RWPE1 (cell line): ENCODE results near the gene ALS2CL.
"Not testable (repeated sequence)": the region's sequence is repeated elsewhere in the genome, so short reads cannot be mapped to it uniquely, and the experiment has no call there.

ENCODE experiments used
- CTCF ChIA-PET: fragments of 350-600 bp; sonication (Branson Sonifier 250); formaldehyde crosslinking; extraction: SDS; loops from one replicate; lab custom pipeline; 2021; lab: Yijun Ruan, JAX
- POLR2A ChIA-PET: fragments of 400-600 bp; formaldehyde crosslinking; extraction: SDS; loops from one replicate; lab custom pipeline; 2020; ENCODE audit warnings: antibody characterized with exemption; ENCODE audit not compliant: low non-redundant PET; lab: Yijun Ruan, JAX
- DNase-seq: peaks from one replicate; pipeline ENCODE4 v3.0.0; 2012; ENCODE audit warnings: low spot score
- H3K27ac ChIP-seq: fragments of 450-650 bp; 2 replicates; pipeline ENCODE4 v1.5.1; 2017
- CTCF ChIP-seq: fragments of 450-650 bp; conservative IDR thresholded peaks from 2 replicates; pipeline ENCODE4 v1.5.1; 2017; ENCODE audit warnings: low read depth, mild to moderate bottlenecking

The ALS2CL gene

DNA sequence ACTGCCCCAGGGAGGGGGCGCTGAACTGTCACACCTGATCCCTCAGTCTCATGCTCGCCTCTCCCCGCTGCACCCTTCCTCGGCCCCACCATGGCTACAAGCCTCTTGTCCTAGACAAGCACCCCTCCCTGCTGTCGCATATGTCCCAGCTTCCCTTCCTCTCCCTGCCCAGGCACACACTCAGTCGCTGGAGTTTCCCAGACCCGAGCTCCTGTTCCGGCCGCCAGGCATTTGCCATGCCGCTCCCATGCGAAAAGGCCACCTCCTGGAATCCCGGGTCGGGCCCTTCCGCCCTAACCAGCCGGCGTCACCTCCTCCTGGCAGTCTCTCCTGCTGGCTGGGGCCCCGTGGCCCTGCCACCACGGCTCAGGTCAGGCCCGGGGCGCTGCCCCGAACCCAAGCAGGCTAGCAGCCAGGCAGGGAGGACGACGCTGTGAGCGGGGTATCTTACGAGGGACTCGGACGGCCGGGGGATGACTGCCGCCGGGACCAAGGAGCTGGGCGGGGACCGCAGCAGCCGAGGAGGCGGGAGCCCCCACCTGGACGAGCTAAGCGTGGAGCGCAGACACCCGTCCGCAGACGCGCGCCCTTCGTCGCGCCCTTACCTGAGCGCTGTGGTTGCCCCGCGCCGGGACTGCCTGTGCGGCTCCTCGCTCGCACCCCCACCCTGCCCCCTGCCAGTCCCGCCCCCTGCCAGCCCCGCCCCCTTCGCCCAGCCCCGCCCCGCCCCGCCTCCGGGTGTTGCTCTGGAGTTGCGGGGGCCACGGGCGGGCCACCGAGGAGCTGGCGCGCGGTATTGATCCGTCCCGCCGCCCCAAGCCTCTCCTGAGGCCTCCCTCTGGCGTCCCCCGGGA lies at the start of gene ALS2CL:
Gene ALS2CL (minus strand): TSS at position 642 of the 854 bp plus-strand sequence. CDS start 4,239 bp downstream, outside the sequence.
- no peak for TF ChIP-seq CTCF
- CTCF ChIA-PET, result interaction anchor here (0.5 to 0.8 kb wide), 4 partner anchors 200 to 545 kb away, joined by 3 read pairs; no protein-coding TSS in a partner anchor
- peak within 1 kb of the TSS; percentile 100 for H3K27ac ChIP-seq
- DNase-seq, result peak; percentile 73
- POLR2A ChIA-PET, result interaction anchor here (0.6 to 1.3 kb wide), 2 partner anchors 10 to 413 kb away, joined by 3 to 4 read pairs; no protein-coding TSS in a partner anchor

DNA sequence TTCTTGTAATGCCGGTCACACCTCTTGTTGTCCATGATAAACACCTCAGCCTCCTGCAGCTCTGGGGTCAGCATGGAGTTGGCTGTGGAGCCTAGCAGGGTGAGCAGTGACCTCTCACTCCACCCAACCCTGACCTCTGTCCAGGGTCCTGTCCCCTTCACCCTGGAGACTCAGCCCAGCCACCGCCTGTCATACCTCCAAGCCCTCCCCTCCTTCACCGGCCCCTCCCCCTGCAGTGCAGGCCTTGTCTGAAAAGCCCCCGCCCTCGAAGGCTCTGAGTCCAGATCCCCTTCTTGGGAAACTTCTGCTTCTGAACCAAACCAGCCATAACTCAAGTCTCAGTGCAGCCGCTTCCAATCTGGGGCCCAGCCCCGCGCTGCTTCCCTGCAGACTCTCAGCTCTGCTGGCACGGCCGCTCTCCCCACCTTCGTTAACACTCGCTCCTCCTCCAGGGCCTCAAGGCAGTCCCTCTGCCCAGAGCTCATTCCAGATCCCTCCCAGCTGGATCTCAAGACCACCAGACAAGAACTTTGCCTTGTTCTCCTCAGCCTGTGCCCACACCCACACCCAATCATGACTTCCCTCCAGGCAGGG lies 49.6 kb upstream of the ALS2CL start:
- ChIA-PET CTCF (no interaction called here), POLR2A (no interaction called here)
- no peak overlapping the region for H3K27ac ChIP-seq
- no peak for TF ChIP-seq CTCF
- no peak for DNase-seq

GRCh38 chr3:46739565-46739964 lies 46.1 kb upstream of the ALS2CL start:
- DNase-seq, POLR2A ChIA-PET, H3K27ac ChIP-seq, CTCF ChIA-PET: not testable (repeated sequence)

- ChIA-PET CTCF (no interaction called here), POLR2A (no interaction called here)
- H3K27ac ChIP-seq, result no peak overlapping the region
- TF ChIP-seq CTCF, result no peak
- DNase-seq, result no peak
These were observed 43.9 kb upstream of the ALS2CL start for GRCh38 chr3:46737329-46737731.

- no peak for TF ChIP-seq CTCF
- DNase-seq, result no peak
- no peak overlapping the region for H3K27ac ChIP-seq
- CTCF ChIA-PET, result no interaction called here
- POLR2A ChIA-PET, result no interaction called here
These were observed 42.8 kb upstream of the ALS2CL start for GRCh38 chr3:46736006-46736872.

- no peak for TF ChIP-seq CTCF
- POLR2A ChIA-PET, result no interaction called here
- DNase-seq, result no peak
- CTCF ChIA-PET, result interaction anchor here (0.6 kb wide), 1 partner anchor 35 kb away, joined by 3 read pairs; no protein-coding TSS in a partner anchor
- no peak overlapping the region for H3K27ac ChIP-seq
These were observed 41.3 kb upstream of the ALS2CL start for GRCh38 chr3:46734773-46735172.
